ENCODE results near the gene DSTN.

Gene DSTN

GRCh38 chr20:17625246-17626051 is 55.6 kb downstream of the DSTN start:
- no peak for DNase-seq

GRCh38 chr20:17626217-17627007 is 56.5 kb downstream of the DSTN start:
- no peak for DNase-seq

- DNase-seq = no peak
These were observed 57.5 kb downstream of the DSTN start for GRCh38 chr20:17627101-17627955.

GRCh38 chr20:17628101-17628841 is 58.4 kb downstream of the DSTN start:
- DNase-seq = no peak

DNA sequence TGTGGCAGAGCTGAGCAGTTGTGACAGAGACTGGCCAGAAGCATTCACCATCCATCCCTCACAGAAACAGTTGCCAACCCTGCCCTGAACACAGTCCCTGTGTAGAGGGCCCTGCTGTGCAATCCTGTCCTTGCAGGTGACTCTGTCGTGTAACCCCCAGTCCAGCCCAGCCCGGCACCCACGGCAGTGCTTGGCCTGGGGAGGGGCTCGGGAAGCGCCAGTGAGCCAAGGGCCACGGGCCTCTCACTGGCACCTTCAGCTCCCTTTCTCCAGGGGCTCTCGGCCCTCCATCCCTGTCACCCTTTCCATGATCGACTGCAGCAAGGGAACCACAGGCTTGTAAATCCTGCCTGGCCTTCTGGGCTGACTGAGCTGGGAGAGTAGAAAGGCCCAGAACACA is 59.1 kb downstream of the DSTN start:
- no peak for DNase-seq

- DNase-seq = no peak
These were observed 59.8 kb downstream of the DSTN start for GRCh38 chr20:17629678-17630089.

DNA sequence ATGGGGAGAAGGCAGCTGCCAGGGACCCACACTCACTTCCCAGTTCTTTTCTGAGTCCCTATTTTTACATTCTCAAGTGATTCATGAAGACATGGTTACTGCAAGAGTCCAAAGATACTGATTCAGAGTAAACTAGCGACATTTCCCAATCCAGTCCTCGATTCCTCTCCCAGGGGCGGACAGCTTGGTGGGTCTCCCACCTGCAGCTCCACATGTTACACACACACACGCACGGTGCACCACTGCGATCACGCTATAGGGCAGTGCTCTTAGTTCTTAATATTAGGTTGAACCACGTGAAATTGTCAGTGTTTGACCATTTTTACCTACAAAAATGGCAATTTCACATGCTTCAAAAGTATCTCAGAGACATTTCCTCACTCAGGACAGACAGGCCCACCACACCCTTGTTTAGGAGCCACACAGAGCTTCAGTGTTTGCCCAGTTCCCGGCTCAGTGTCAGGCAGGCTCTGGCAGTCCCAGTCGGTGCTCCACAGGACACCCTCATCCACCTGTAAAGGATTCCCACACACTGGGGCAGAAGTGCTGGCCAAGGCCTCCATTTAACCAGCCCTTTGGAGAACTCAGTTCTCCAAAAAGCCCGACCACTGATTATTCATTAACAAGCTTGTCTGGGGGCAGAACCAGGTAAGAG is 60.4 kb downstream of the DSTN start:
- no peak for DNase-seq

GRCh38 chr20:17630806-17631195 is 60.9 kb downstream of the DSTN start:
- DNase-seq = no peak

DNA sequence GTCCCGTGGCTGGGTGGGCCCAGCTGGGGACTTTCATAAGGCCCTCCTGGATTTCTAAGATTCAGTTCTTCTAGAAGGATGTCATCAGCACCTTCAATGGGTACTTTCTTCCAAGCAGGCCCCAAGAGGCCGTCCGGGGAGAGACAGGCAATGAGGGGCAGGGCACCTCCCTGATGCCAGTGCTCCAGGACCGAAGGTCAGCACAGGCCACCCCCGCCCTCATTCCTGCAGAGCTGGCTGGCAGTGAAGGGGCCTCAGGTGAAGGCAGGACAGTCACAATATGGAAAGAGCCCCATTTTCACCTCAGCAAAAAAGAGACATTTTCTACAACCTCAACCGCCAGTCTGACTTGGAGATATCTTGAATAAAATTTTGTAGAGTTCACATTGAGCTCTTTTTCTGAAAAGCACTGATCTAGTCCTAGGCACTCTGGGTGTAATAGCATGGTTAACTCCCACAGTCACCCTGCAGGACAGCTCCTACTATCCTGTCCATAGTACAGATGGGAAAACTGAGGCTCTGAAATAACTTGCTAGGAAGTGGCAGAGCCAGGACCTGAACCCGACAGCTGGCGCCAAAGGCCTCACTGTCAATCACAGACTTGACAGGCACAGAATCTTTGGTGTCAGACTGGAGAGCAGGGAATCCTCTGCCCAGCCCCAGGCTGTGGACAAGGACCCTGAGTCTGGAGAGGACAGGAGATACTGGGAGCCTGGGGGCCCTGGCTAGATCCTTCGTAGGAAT is 61.9 kb downstream of the DSTN start:
- no peak for DNase-seq

- DNase-seq = no peak
These were observed 63.5 kb downstream of the DSTN start for GRCh38 chr20:17633221-17633849.

GRCh38 chr20:17633850-17634500 is 64.1 kb downstream of the DSTN start:
- DNase-seq = no peak

GRCh38 chr20:17634661-17635331 is 64.9 kb downstream of the DSTN start:
- no peak for DNase-seq

DNA sequence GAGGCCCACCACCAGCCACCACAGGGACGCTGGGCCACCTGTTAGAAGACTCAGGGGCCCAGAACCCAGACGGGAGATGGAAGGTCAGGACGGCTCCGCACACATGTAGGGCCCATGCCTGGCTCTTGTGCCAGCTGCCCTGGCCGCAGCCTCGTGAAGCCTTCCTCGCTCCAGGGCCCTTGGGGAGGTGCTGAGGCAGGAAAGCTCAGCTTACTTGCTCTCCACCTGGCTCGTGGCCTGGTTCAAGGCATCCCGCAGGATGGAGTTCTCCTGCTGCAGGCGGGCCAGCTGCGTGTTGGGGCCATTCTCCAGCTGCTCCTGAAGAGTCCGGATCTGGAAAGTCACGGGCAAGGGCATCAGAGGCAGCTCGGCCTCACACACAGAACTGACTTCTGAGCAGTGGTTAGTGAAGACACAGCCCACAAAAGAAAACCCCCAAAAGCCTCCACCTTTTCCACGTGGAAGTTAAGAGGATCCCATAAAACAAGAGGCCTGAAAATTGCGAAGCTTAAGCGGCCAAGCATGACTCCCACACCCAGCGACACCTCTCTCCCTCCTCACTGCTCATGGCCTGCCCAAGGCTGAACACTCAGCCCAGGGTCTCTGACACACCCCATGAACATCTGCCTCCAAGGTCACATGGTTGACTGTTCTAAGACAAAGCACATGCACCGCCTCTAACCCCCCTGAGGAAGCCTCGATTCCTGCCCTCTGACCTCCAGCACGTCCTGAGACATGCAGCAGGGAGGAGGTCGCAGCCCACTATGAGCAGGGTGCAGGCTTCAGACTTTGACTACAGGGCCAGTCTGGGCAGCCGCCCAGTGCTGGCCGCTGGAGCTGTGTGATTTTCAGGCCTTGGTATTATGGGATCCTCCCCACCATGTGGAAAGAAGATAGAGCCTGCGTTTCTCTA is 65.7 kb downstream of the DSTN start:
- no peak for DNase-seq

DNA sequence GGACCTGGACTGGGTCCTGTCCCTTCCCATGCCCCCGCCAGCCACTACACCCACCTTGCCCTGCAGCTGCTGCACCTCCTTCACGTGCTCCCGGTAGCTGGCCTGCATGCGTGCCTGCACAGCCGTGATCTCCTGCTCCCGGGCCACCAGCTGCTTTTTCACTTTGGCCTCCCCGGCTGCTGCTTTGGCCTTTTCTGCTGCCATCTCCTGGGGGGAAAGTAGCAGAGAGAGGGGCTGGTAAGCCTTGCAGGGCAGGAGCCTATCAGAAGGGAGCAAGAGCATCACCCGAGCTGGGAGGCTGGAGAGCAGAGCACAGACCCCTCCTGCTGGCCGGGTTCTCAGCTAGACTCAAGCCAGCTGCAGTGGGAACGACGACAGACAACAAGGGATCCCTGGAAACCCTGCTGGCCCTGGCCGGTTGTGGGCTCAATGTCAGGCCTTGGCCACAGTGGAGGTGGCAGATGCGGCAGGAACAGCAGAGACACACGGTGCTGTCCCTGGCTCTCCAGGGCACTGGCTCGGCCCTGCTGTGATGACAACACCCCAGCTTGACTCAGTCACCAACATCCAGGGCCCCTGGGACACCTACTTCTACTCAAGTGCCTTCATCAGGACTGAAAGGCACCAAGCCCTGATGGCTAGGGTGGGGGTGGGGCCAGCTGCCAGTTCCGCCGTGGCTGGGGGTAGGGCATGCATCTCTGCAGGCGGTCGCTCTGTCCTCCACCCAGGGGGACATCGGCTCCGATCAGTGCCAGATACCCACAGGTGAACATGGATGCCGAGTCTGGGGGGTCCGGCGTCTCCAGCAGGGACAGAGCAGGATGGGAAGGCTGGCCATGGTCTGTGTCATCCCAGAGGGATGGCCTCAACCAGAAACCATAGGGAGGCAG is 66.9 kb downstream of the DSTN start:
- DNase-seq = no peak

DNA sequence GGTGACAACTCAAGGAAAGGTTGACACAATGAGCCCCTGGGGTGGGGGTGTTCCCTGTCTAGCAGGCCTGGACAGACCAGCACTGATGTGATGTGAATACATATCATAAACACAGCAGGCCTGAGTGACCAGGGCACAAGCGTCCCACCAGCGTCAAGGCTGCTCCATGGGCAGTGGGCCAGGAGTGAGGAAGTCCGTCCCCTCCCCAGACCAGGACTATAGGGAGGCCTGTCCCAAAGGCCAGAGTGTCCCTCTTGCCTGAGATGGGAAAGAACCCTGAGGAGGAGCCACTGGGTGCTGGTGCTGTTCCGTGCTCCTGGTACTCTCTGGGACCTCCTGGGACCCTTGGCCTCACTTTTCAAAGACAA is 67.5 kb downstream of the DSTN start:
- no peak for DNase-seq

- DNase-seq = no peak
These were observed 68.2 kb downstream of the DSTN start for GRCh38 chr20:17637985-17638640.

GRCh38 chr20:17638835-17639407 is 69.0 kb downstream of the DSTN start:
- no peak for DNase-seq

All from activated CD4-positive, alpha-beta T cell treated with anti-CD3 and anti-CD28 coated beads, Interleukin-2, amount 50 U/mL, for 4 hours (primary cell).